Urothelium cell line (cell line): ENCODE data around the gene GANC.

ENCODE experiments used
- DNase-seq: peaks from one replicate; pipeline ENCODE4 v3.0.0; 2011; ENCODE audit warnings: low spot score, mixed read lengths
- FAIRE-seq: peaks from 2 replicates; lab custom pipeline; 2011; peaks lifted over from hg19 to GRCh38; lab: Jason Lieb, UNC

GANC gene

GRCh38 chr15:42343596-42344232 lies 70.7 kb downstream of the GANC start:
- no peak for FAIRE-seq
- DNase-seq, result no peak

- DNase-seq (no peak), FAIRE-seq (no peak)
Observed at GRCh38 chr15:42344763-42345162, 71.8 kb downstream of the GANC start.

GRCh38 chr15:42345504-42345903 lies 72.5 kb downstream of the GANC start:
- DNase-seq (no peak), FAIRE-seq (no peak)

GRCh38 chr15:42348083-42348482 lies 75.1 kb downstream of the GANC start:
- DNase-seq, result no peak
- FAIRE-seq, result no peak

- no peak for DNase-seq
- no peak for FAIRE-seq
Observed at GRCh38 chr15:42349186-42349585, 76.2 kb downstream of the GANC start.

GRCh38 chr15:42352401-42352800 lies 79.4 kb downstream of the GANC start:
- no peak for FAIRE-seq
- no peak for DNase-seq

- FAIRE-seq (no peak), DNase-seq (no peak)
Observed at GRCh38 chr15:42353061-42353460, 80.1 kb downstream of the GANC start.

- FAIRE-seq, result no peak
- no peak for DNase-seq
Observed at GRCh38 chr15:42354824-42355223, 81.8 kb downstream of the GANC start.

GRCh38 chr15:42355291-42355690 lies 82.3 kb downstream of the GANC start:
- no peak for FAIRE-seq

GRCh38 chr15:42356851-42357250 lies 83.8 kb downstream of the GANC start:
- no peak for FAIRE-seq

More at GRCh38 chr15:42355291-42355690, 82.3 kb downstream of the GANC start:
- no peak for DNase-seq

GRCh38 chr15:42358141-42358540 lies 85.1 kb downstream of the GANC start:
- no peak for FAIRE-seq
- no peak for DNase-seq

More at GRCh38 chr15:42356851-42357250, 83.8 kb downstream of the GANC start:
- no peak for DNase-seq

- FAIRE-seq (no peak), DNase-seq (no peak)
Observed at GRCh38 chr15:42359249-42359648, 86.2 kb downstream of the GANC start, which contains the start of gene CAPN3. Gene CAPN3 (plus strand): TSS chr15:42359501. CDS start chr15:42359806, 305 bp downstream.

GRCh38 chr15:42359985-42360384 lies 87.0 kb downstream of the GANC start:
- DNase-seq, result no peak
- FAIRE-seq, result no peak

GRCh38 chr15:42360535-42361112 lies 87.6 kb downstream of the GANC start:
- FAIRE-seq (no peak), DNase-seq (no peak)

GRCh38 chr15:42363487-42363886 lies 90.5 kb downstream of the GANC start:
- DNase-seq (no peak), FAIRE-seq (no peak)

- no peak for FAIRE-seq
Observed at GRCh38 chr15:42363942-42364341, 90.9 kb downstream of the GANC start.

GRCh38 chr15:42364529-42364928 lies 91.5 kb downstream of the GANC start:
- no peak for DNase-seq
- no peak for FAIRE-seq

More at GRCh38 chr15:42363942-42364341, 90.9 kb downstream of the GANC start:
- DNase-seq, result no peak

GRCh38 chr15:42365921-42366550 lies 93.0 kb downstream of the GANC start:
- DNase-seq (no peak), FAIRE-seq (no peak)

GRCh38 chr15:42367041-42367440 lies 94.0 kb downstream of the GANC start:
- FAIRE-seq (no peak), DNase-seq (no peak)

- no peak for FAIRE-seq
Observed at GRCh38 chr15:42368096-42368495, 95.1 kb downstream of the GANC start.

GRCh38 chr15:42371096-42371495 lies 98.1 kb downstream of the GANC start:
- FAIRE-seq, result no peak
- no peak for DNase-seq

More at GRCh38 chr15:42368096-42368495, 95.1 kb downstream of the GANC start:
- DNase-seq, result no peak

- DNase-seq, result no peak
- no peak for FAIRE-seq
Observed at GRCh38 chr15:42373274-42373673, 100.3 kb downstream of the GANC start.
